Measurements from ENCODE around the gene ALKBH8.
"Not testable (repeated sequence)": the region's sequence is repeated elsewhere in the genome, so short reads cannot be mapped to it uniquely, and the experiment has no call there.

Gene ALKBH8

GRCh38 chr11:107577346-107577711 is 11.8 kb upstream of the ALKBH8 start:
- no peak for DNase-seq (ENCODE audit: low spot score)

- DNase-seq (ENCODE audit: low spot score): peak; percentile 74
Measured at GRCh38 chr11:107576497-107577345, 11.2 kb upstream of the ALKBH8 start.

GRCh38 chr11:107573438-107573837 is 7.9 kb upstream of the ALKBH8 start:
- DNase-seq (ENCODE audit: low spot score): no peak

- no peak for DNase-seq (ENCODE audit: low spot score)
Measured at GRCh38 chr11:107570015-107570414, 4.5 kb upstream of the ALKBH8 start.

- no peak for DNase-seq (ENCODE audit: low spot score)
Measured at GRCh38 chr11:107567739-107568335, 2.3 kb upstream of the ALKBH8 start.

- DNase-seq (ENCODE audit: low spot score): no peak
Measured at GRCh38 chr11:107566569-107566968, 1.0 kb upstream of the ALKBH8 start.

GRCh38 chr11:107565955-107566501 is 493 bp upstream of the ALKBH8 start:
- DNase-seq (ENCODE audit: low spot score): not testable (repeated sequence)

GRCh38 chr11:107564877-107565218 is 687 bp downstream of the ALKBH8 start:
- no peak for DNase-seq (ENCODE audit: low spot score)

GRCh38 chr11:107563702-107564101 is 1.8 kb downstream of the ALKBH8 start:
- DNase-seq (ENCODE audit: low spot score): peak; percentile 64

GRCh38 chr11:107562647-107563208 is 2.8 kb downstream of the ALKBH8 start:
- peak; percentile 41 for DNase-seq (ENCODE audit: low spot score)

- DNase-seq (ENCODE audit: low spot score): peak; percentile 31
Measured at GRCh38 chr11:107561688-107562087, 3.8 kb downstream of the ALKBH8 start.

- no peak for DNase-seq (ENCODE audit: low spot score)
Measured at GRCh38 chr11:107550304-107550703, 15.2 kb downstream of the ALKBH8 start.

- DNase-seq (ENCODE audit: low spot score): no peak
Measured at GRCh38 chr11:107549954-107550285, 15.6 kb downstream of the ALKBH8 start.

GRCh38 chr11:107549253-107549953 is 16.1 kb downstream of the ALKBH8 start:
- DNase-seq (ENCODE audit: low spot score): peak; percentile 53

GRCh38 chr11:107547961-107548360 is 17.6 kb downstream of the ALKBH8 start:
- DNase-seq (ENCODE audit: low spot score): no peak

GRCh38 chr11:107545101-107545514 is 20.4 kb downstream of the ALKBH8 start:
- DNase-seq (ENCODE audit: low spot score): peak; percentile 8

GRCh38 chr11:107538821-107539220 is 26.7 kb downstream of the ALKBH8 start:
- no peak for DNase-seq (ENCODE audit: low spot score)

- DNase-seq (ENCODE audit: low spot score): no peak
Measured at GRCh38 chr11:107538239-107538638, 27.3 kb downstream of the ALKBH8 start.

GRCh38 chr11:107537155-107537554 is 28.4 kb downstream of the ALKBH8 start:
- DNase-seq (ENCODE audit: low spot score): not testable (repeated sequence)

- no peak for DNase-seq (ENCODE audit: low spot score)
Measured at GRCh38 chr11:107526197-107526596, 39.3 kb downstream of the ALKBH8 start.

GRCh38 chr11:107508858-107509244 is 56.7 kb downstream of the ALKBH8 start:
- DNase-seq (ENCODE audit: low spot score): no peak

- no peak for DNase-seq (ENCODE audit: low spot score)
Measured at GRCh38 chr11:107508201-107508857, 57.2 kb downstream of the ALKBH8 start.
